Activated CD4-positive, alpha-beta T cell treated with anti-CD3 and anti-CD28 coated beads, Interleukin-2, amount 10 ng/mL, durations not matched to agents 7 days and 5 days (primary cell): ENCODE results near the gene RPS6KA2. TPM values are rescaled to one million over a fixed set of nuclear protein-coding genes. Genes with fewer than 3 reads are reported as not detected.

Source experiments
- CTCF ChIA-PET: fragments of 350-600 bp; sonication (Branson Sonifier 250); formaldehyde crosslinking; loops from one replicate; lab custom pipeline; 2021; ENCODE audit warnings: antibody characterized with exemption; lab: Charles Lee
- POLR2A ChIA-PET: fragments of 350-600 bp; sonication (Branson Sonifier 250); formaldehyde crosslinking; loops from one replicate; lab custom pipeline; 2021; ENCODE audit warnings: antibody characterized with exemption; lab: Charles Lee
- DNase-seq: peaks from one replicate; pipeline ENCODE4 v3.0.0-alpha.2; 2020
- H3K27ac Mint-ChIP-seq: one replicate; pipeline ENCODE4 v1.8.0; 2021; ENCODE audit warnings: mild to moderate bottlenecking, moderate library complexity, mixed read lengths
- H3K27me3 Mint-ChIP-seq: one replicate; pipeline ENCODE4 v1.8.0; 2021; ENCODE audit warnings: mixed read lengths
- H3K36me3 Mint-ChIP-seq: one replicate; pipeline ENCODE4 v1.8.0; 2021; ENCODE audit warnings: low read depth, mixed read lengths
- H3K4me1 Mint-ChIP-seq: one replicate; pipeline ENCODE4 v1.8.0; 2021; ENCODE audit warnings: mixed read lengths
- H3K4me3 Mint-ChIP-seq: one replicate; pipeline ENCODE4 v1.8.0; 2021; ENCODE audit warnings: mild to moderate bottlenecking, moderate library complexity, mixed read lengths
- H3K9me3 Mint-ChIP-seq: one replicate; pipeline ENCODE4 v1.8.0; 2021; ENCODE audit warnings: mixed read lengths
- total RNA-seq, 2 experiments: library from RNA; stranded (reverse); gene quantifications; one replicate each; pipeline ENCODE4 v1.2.3, GENCODE V29; 2021

Gene RPS6KA2
- total RNA-seq, 2 experiments from 2014 or later = 3.6 to 4.0 TPM

DNA sequence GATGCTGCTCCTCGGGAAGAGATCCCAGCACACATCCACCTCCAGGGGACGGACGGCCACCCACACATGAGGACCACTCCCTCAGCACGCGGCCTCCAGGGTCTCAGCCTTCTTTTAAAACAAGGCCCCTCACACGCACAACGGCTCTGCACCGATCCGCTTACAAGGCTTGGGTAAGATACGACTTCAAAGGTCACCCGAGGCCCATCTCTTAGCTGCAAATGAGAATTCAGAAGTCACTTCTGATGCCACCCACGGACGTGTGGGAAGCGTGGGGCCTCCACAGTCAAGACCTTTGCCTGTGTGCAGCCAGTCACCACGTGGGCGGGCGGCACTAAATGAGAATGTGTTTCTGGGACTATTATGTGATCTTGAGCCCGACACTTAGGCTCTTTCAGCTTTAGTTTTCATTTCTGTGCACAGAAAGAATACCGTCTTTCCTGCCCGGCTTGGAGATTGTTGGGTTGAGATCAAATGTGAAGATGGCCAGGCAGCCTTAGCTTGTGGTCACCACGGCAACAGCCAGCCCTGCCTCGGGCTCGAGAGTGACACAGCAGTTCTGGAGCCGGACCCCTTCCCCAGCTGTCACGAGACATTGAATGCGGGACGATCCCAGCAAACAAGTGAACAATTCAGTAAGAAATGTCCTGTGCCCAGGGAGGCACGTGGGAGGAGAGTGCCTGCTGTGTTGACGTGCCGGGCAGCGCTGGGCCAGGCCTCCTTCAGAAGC, 132.1 kb downstream of the RPS6KA2 start:
- no peaks in the 10 kb centered on the region for H3K4me1 Mint-ChIP-seq
- H3K36me3 Mint-ChIP-seq = no peaks in the 10 kb centered on the region
- peak overlapping the region; percentile 20 for H3K27ac Mint-ChIP-seq
- no peak for DNase-seq
- POLR2A ChIA-PET = interaction anchor here (0.6 kb wide), 1 partner anchor 10 kb away, joined by 3 read pairs; no protein-coding TSS in a partner anchor
- no peaks in the 10 kb centered on the region for H3K9me3 Mint-ChIP-seq
- CTCF ChIA-PET = interaction anchor here (1.5 kb wide), 1 partner anchor 11 kb away, joined by 5 read pairs; no protein-coding TSS in a partner anchor
- H3K4me3 Mint-ChIP-seq = no peak overlapping the region
- H3K27me3 Mint-ChIP-seq = no peaks in the 10 kb centered on the region

DNA sequence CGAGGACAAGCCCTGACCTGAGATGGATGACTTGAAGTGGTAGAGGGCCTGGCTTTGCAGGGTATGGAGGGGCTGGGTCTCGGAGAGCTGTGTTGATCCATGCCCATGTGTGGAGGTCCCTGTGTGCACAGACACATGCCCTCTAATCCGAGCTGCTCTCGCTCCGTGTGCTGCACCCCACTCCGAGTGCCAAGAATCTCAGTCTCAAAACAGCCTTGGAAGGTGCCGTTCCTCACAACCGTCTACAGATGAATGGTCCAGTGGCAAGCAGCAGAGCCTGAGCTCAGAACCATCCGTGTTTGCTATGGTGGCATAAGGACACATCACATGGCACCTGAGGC, 133.0 kb downstream of the RPS6KA2 start:
- DNase-seq = no peak
- ChIA-PET CTCF (interaction anchor here (1.5 kb wide), 1 partner anchor 10 kb away, joined by 5 read pairs; no protein-coding TSS in a partner anchor), POLR2A (interaction anchor here (0.6 kb wide), 1 partner anchor 9 kb away, joined by 3 read pairs; no protein-coding TSS in a partner anchor)
- Mint-ChIP-seq H3K27me3 (no peaks in the 10 kb centered on the region), H3K9me3 (peaks cover 3% of the 10 kb centered on the region), H3K27ac (no peak overlapping the region), H3K36me3 (peaks cover 6% of the 10 kb centered on the region), H3K4me1 (peaks cover 5% of the 10 kb centered on the region), H3K4me3 (no peak overlapping the region)

DNA sequence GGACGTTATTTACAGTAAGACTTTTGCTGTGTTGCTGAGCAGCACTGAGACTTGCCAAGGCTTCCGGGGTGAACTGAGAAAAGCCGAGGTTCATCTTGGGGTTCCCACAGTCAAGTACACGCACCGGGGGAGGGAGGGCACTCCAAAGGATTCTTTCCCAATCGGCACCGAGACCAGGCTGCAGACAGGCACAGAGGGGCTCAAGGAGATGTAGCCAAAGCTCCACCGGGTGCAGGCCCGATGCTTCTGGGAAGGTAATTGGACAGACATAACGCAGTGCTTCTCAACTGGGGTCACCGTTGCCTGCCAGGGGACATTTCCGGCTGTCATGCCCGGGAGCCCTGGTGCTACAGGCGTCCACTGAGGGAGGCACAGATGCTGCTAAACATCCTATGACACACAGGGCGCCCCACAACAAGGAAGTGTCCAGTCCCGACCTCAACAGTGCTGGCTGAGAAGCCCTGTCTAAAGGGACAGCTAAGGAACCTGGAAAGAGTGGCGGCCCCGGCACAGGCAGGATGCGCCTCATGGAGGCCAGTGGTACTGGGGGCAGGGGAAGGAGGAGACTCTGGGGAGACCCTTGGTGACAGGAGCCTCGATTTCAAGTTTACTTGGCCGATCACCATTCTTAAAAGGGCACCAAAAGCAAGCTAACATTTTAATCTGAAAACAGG, 133.5 kb downstream of the RPS6KA2 start:
- ChIA-PET POLR2A (no interaction called here), CTCF (interaction anchor here (1.5 kb wide), 1 partner anchor 10 kb away, joined by 5 read pairs; no protein-coding TSS in a partner anchor)
- Mint-ChIP-seq H3K9me3 (peaks cover 3% of the 10 kb centered on the region), H3K4me3 (no peak overlapping the region), H3K4me1 (peaks cover 8% of the 10 kb centered on the region), H3K27ac (no peak overlapping the region), H3K36me3 (peaks cover 6% of the 10 kb centered on the region), H3K27me3 (no peaks in the 10 kb centered on the region)
- DNase-seq = no peak

DNA sequence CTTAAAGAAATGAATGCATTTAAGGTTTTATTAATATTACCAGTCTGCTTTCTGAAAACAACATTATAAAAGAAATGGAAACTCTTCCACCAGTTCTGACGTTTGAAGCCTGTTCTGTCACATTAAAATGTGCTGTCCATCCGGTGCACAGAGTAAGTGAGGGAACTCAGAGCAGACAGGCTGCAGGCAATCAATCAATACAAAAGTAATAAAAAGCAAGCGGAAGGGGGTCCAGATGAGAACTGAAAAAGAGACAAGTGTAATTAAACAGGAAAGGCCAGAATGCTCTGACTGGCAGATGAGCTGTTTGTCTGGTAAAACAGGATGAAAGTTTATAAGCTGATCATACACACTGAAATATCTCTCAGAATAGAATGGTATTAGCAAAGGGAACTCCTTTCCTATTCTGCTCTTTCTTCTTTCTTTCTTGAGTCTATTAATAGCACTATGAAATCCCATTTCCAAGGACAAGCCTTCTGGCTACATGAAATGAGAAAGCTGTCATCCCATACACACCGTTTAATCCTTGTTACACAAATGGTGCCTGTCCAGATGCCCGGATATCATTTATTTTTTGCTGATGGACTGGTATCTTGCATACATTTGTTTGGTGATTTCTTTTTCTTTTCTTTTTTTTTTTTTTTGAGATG, 134.8 kb downstream of the RPS6KA2 start:
- no peak for DNase-seq
- ChIA-PET POLR2A (interaction anchor here (0.8 kb wide), 1 partner anchor 229 kb away, joined by 3 read pairs; no protein-coding TSS in a partner anchor), CTCF (interaction anchor here (0.7 to 1.1 kb wide), 2 partner anchors 58 to 966 kb away, joined by 3 read pairs; no protein-coding TSS in a partner anchor)
- no peak overlapping the region for H3K4me3 Mint-ChIP-seq
- peaks cover 14% of the 10 kb centered on the region for H3K9me3 Mint-ChIP-seq
- peaks cover 20% of the 10 kb centered on the region for H3K36me3 Mint-ChIP-seq
- H3K27ac Mint-ChIP-seq = no peak overlapping the region
- H3K27me3 Mint-ChIP-seq = no peaks in the 10 kb centered on the region
- peaks cover 22% of the 10 kb centered on the region for H3K4me1 Mint-ChIP-seq

DNA sequence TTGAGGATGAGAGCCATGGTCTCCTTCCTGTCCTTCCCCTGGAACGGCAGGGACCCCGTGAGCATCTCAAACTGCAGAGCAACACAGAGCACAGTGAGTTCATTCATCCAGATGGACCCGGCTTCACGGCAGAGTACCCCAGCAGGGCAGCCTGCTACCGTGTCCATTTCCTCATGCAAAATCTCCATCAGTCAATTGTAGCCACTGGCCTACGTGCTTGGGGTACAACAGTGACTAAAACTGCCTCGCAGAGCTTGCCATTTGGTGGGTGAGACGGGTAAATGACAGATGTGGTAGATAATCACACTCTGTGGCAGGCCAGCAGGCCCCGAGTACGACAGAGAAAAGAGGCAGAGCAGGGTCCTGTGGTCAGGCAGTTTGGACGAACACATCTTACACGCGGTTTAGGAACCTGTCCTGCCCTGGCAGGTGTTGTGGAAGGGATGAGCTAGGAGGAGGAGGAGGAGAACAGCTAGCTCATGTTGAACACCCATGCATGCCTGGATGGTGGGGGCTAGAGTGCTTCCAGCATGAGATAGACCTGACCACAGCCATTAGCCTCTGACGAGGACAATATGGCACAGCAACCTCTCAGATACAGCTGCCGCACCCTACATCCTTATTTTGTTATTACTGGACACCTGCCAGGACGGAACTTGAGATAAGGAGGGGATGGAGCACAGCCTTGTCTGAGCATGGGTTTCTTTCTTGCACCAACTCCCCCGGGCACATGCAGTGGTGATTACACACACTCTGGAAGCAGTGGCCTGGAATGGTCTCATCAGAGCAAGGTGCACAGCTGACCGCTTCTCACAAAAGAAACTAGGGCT, 136.2 kb downstream of the RPS6KA2 start:
- POLR2A ChIA-PET = no interaction called here
- no peak overlapping the region for H3K4me3 Mint-ChIP-seq
- H3K4me1 Mint-ChIP-seq = peaks cover 26% of the 10 kb centered on the region
- CTCF ChIA-PET = no interaction called here
- H3K9me3 Mint-ChIP-seq = peaks cover 15% of the 10 kb centered on the region
- DNase-seq = no peak
- no peaks in the 10 kb centered on the region for H3K27me3 Mint-ChIP-seq
- H3K27ac Mint-ChIP-seq = no peak overlapping the region
- peaks cover 29% of the 10 kb centered on the region for H3K36me3 Mint-ChIP-seq

DNA sequence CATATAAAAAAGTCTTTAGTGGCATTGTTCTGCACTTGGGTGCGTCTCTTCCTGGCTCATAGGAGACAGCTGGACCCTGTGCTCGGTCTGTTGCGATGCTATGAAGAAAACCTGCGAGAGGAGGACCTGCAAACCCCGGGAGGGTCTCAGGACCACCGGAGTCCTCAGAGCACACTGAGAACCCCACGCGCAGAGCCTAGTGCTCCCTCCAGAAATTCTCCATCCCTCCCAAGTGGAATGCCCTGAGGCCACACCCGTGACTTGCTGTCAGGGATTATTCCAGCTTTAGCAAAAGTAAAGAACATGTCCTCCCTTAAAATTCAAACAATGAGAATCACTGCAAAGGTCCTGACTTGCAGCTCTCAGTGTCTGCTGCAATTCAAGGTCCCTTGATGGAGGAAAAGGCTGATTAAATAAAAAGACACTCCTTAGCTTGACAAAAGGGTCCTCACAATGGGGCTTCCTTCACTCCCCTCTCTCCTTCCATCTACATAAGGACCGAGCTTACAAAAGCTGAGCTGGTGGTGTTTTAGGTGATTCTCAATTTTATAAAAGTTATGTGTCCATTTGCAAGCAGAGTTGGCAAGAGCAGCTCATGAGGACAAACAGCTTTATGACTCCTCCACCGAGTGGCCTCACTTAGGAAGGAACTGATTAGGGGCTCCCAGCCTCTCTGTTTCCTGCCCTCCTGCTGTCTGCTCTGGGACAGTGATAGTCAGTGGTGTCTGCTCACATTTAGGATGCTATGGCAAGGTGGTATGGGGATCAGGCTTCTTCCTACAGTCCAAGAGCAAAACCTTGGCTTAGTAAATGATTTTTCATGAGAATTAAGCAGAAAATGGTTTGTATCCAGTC, 137.5 kb downstream of the RPS6KA2 start:
- Mint-ChIP-seq H3K27ac (peak overlapping the region; percentile 78), H3K9me3 (peaks cover 15% of the 10 kb centered on the region), H3K27me3 (no peaks in the 10 kb centered on the region), H3K4me1 (peaks cover 26% of the 10 kb centered on the region), H3K4me3 (no peak overlapping the region), H3K36me3 (peaks cover 29% of the 10 kb centered on the region)
- ChIA-PET CTCF (interaction anchor here (0.8 to 1.4 kb wide), 3 partner anchors 11 to 26 kb away, joined by 3 read pairs; no protein-coding TSS in a partner anchor), POLR2A (no interaction called here)
- DNase-seq = no peak

DNA sequence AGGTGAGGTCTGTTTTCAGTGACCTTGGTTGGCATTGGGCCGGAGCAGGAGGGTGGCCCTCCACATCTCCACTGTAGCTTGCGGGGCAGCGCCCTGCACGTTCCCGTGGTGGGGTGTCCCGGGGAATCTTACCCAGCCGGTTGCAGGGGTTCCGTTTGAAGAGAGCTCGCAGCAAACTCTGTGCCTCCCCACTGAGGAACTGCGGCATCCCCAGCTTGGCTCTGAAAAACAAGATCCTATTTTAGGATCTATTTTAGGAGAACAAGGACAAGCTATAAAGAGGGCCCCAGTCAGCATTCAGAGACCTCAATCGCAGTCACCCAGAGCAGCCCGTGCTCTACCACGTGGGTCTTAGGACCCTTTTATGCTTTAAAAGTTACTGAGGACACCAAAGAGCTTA, 138.3 kb downstream of the RPS6KA2 start:
- ChIA-PET POLR2A (no interaction called here), CTCF (interaction anchor here (0.8 to 1.4 kb wide), 3 partner anchors 10 to 27 kb away, joined by 3 read pairs; no protein-coding TSS in a partner anchor)
- peaks cover 26% of the 10 kb centered on the region for H3K4me1 Mint-ChIP-seq
- H3K4me3 Mint-ChIP-seq = peak overlapping the region; percentile 40
- peaks cover 15% of the 10 kb centered on the region for H3K9me3 Mint-ChIP-seq
- DNase-seq = no peak
- peak overlapping the region; percentile 99 for H3K27ac Mint-ChIP-seq
- H3K27me3 Mint-ChIP-seq = no peaks in the 10 kb centered on the region
- peaks cover 29% of the 10 kb centered on the region for H3K36me3 Mint-ChIP-seq

DNA sequence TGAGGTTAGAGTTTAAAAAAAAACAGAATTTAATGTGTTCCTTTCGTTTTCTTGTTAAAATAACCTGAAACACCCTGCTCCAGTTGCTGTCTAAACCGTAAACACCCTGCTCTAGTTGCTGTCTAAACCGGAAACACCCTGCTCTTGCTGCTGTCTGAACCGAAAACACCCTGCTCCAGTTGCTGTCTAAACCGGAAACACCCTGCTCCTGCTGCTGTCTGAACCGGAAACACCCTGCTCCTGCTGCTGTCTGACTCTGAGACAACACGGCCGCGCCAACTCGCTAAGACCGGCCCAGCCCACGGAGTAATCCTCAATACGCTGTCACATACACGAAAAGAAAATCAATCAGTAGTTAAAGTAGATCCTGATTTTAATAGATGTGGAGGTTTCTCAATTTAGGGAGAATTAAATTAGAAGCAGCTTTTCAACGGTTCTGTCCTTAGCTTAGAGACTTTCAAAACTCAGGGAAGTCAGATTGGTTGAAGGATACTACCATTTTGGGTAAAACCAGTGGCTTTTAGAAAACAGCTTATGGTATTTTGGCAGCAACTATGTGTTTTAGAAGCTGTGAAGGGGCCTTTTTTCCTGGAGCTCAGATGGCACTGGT, 138.9 kb downstream of the RPS6KA2 start:
- POLR2A ChIA-PET = no interaction called here
- H3K9me3 Mint-ChIP-seq = peaks cover 15% of the 10 kb centered on the region
- peak overlapping the region; percentile 99 for H3K27ac Mint-ChIP-seq
- CTCF ChIA-PET = interaction anchor here (0.8 to 1.4 kb wide), 4 partner anchors 10 to 107 kb away, joined by 3 read pairs; no protein-coding TSS in a partner anchor
- no peaks in the 10 kb centered on the region for H3K27me3 Mint-ChIP-seq
- H3K4me3 Mint-ChIP-seq = peak overlapping the region; percentile 40
- H3K36me3 Mint-ChIP-seq = peaks cover 29% of the 10 kb centered on the region
- H3K4me1 Mint-ChIP-seq = peaks cover 26% of the 10 kb centered on the region
- peak; percentile 81 for DNase-seq

DNA sequence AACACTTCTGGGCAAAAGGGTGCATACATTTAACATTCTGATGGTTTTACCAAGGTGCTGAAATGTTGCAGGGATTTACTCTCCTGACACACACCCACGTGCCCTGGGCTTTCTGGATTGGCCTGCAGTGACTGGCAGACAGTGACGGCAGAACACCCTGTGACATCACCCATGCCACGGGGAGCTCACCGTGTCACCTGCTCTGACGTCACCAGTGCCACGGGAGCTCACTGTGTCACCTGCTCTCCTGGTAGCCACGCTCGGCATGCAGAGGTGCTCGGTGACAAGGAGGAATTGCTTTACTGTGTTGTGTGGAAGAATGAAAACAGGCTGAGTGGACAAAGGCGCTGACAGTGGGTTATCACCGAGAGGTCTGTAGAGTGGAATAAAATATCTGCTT, 139.9 kb downstream of the RPS6KA2 start:
- DNase-seq = no peak
- H3K4me1 Mint-ChIP-seq = peaks cover 26% of the 10 kb centered on the region
- no peak overlapping the region for H3K4me3 Mint-ChIP-seq
- H3K27ac Mint-ChIP-seq = peak overlapping the region; percentile 99
- ChIA-PET CTCF (no interaction called here), POLR2A (no interaction called here)
- H3K36me3 Mint-ChIP-seq = peaks cover 29% of the 10 kb centered on the region
- H3K27me3 Mint-ChIP-seq = no peaks in the 10 kb centered on the region
- H3K9me3 Mint-ChIP-seq = peaks cover 15% of the 10 kb centered on the region

DNA sequence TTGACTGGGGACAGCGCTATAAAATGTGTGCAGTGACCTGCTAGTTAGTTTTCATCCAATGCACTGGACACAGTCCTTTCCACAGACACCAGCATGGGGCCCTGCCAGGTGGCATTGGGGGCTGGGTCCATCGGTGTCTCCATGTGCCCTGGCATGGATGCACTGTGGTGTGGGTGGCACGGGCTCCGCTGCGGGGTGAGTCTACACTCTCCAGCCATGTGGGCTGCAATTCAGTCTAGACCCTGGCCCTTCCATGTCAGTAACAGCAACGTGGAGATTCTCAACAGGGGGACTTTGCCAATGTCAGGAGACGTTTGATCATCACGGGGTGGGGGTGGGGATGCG, 140.5 kb downstream of the RPS6KA2 start:
- Mint-ChIP-seq H3K4me3 (no peak overlapping the region), H3K36me3 (peaks cover 29% of the 10 kb centered on the region), H3K9me3 (peaks cover 15% of the 10 kb centered on the region), H3K4me1 (peaks cover 26% of the 10 kb centered on the region), H3K27ac (peak overlapping the region; percentile 41), H3K27me3 (no peaks in the 10 kb centered on the region)
- CTCF ChIA-PET = no interaction called here
- no peak for DNase-seq
- POLR2A ChIA-PET = no interaction called here
